Activated CD8-positive, alpha-beta memory T cell treated with anti-CD3 and anti-CD28 coated beads, Interleukin-2, amount 10 ng/mL, durations not matched to agents 7 days and 5 days (primary cell): ENCODE data around the gene RELL1. TPM values are rescaled to one million over a fixed set of nuclear protein-coding genes. Genes with fewer than 3 reads are reported as not detected.

Experiments
- ATAC-seq: fragments of 150-1000 bp; cut with Tn5 transposase; one replicate; pipeline ENCODE4 v1.10.0; 2021; ENCODE audit warnings: moderate library complexity
- CTCF ChIA-PET: fragments of 350-600 bp; sonication (Branson Sonifier 250); formaldehyde crosslinking; loops from one replicate; lab custom pipeline; 2021; ENCODE audit warnings: antibody characterized with exemption; lab: Charles Lee
- DNase-seq: peaks from one replicate; pipeline ENCODE4 v3.0.0-alpha.2; 2020
- H3K27ac Mint-ChIP-seq: one replicate; pipeline ENCODE4 v1.8.0; 2021; ENCODE audit warnings: mild to moderate bottlenecking, mixed read lengths
- H3K27me3 Mint-ChIP-seq: one replicate; pipeline ENCODE4 v1.8.0; 2021; ENCODE audit warnings: mixed read lengths
- H3K36me3 Mint-ChIP-seq: one replicate; pipeline ENCODE4 v1.8.0; 2021; ENCODE audit warnings: mild to moderate bottlenecking, mixed read lengths
- H3K4me1 Mint-ChIP-seq: one replicate; pipeline ENCODE4 v1.8.0; 2021; ENCODE audit warnings: mixed read lengths
- H3K4me3 Mint-ChIP-seq: one replicate; pipeline ENCODE4 v1.8.0; 2021; ENCODE audit warnings: mild to moderate bottlenecking, moderate library complexity, mixed read lengths
- H3K9me3 Mint-ChIP-seq: one replicate; pipeline ENCODE4 v1.8.0; 2022; ENCODE audit warnings: low read depth, mixed read lengths
- total RNA-seq, 2 experiments: library from RNA; stranded (reverse); gene quantifications; one replicate each; pipeline ENCODE4 v1.2.3, GENCODE V29; 2021

RELL1 gene
- total RNA-seq, result 10 to 100 TPM; 35.5 to 42.3 TPM

GRCh38 chr4:37686373-37687193 is at the start of gene RELL1:
Gene RELL1 (minus strand): TSS chr4:37686376. CDS start chr4:37686287, 89 bp downstream.
- CTCF ChIA-PET, result interaction anchor here (1.3 to 2.1 kb wide), 2 partner anchors 11 to 84 kb away, joined by 7 to 8 read pairs; no protein-coding TSS in a partner anchor
- H3K9me3 Mint-ChIP-seq, result no peaks in the 10 kb centered on the region
- peak within 1 kb of the TSS; percentile 89 for H3K4me3 Mint-ChIP-seq
- H3K27ac Mint-ChIP-seq, result peak within 1 kb of the TSS; percentile 96
- H3K27me3 Mint-ChIP-seq, result peaks cover 3% of the 10 kb centered on the region
- peaks cover 30% of the 10 kb centered on the region for H3K36me3 Mint-ChIP-seq
- peak; percentile 100 for DNase-seq
- H3K4me1 Mint-ChIP-seq, result peaks cover 39% of the 10 kb centered on the region
- peak; percentile 86 for ATAC-seq

- H3K36me3 Mint-ChIP-seq, result no peaks in the 10 kb centered on the region
- H3K27ac Mint-ChIP-seq, result no peak overlapping the region
- peaks cover 4% of the 10 kb centered on the region for H3K27me3 Mint-ChIP-seq
- H3K9me3 Mint-ChIP-seq, result no peaks in the 10 kb centered on the region
- no peak overlapping the region for H3K4me3 Mint-ChIP-seq
- ATAC-seq (no peak), DNase-seq (no peak)
- H3K4me1 Mint-ChIP-seq, result no peaks in the 10 kb centered on the region
- CTCF ChIA-PET, result no interaction called here
Observed at GRCh38 chr4:37735578-37735977, 49.4 kb upstream of the RELL1 start.

- CTCF ChIA-PET, result no interaction called here
- Mint-ChIP-seq H3K4me3 (no peak overlapping the region), H3K36me3 (no peaks in the 10 kb centered on the region), H3K27me3 (peaks cover under 1% of the 10 kb centered on the region), H3K27ac (no peak overlapping the region), H3K9me3 (no peaks in the 10 kb centered on the region), H3K4me1 (no peaks in the 10 kb centered on the region)
- ATAC-seq, result no peak
- no peak for DNase-seq
Observed at GRCh38 chr4:37734989-37735388, 48.8 kb upstream of the RELL1 start.

- CTCF ChIA-PET, result interaction anchor here (0.8 kb wide), 1 partner anchor 21 kb away, joined by 3 read pairs; no protein-coding TSS in a partner anchor
- Mint-ChIP-seq H3K36me3 (no peaks in the 10 kb centered on the region), H3K9me3 (no peaks in the 10 kb centered on the region), H3K4me3 (no peak overlapping the region), H3K27me3 (no peaks in the 10 kb centered on the region), H3K27ac (no peak overlapping the region), H3K4me1 (no peaks in the 10 kb centered on the region)
- DNase-seq (no peak), ATAC-seq (no peak)
Observed at GRCh38 chr4:37733240-37733867, 47.2 kb upstream of the RELL1 start.

- Mint-ChIP-seq H3K27me3 (no peaks in the 10 kb centered on the region), H3K36me3 (no peaks in the 10 kb centered on the region), H3K27ac (no peak overlapping the region), H3K4me1 (no peaks in the 10 kb centered on the region), H3K9me3 (no peaks in the 10 kb centered on the region), H3K4me3 (no peak overlapping the region)
- ATAC-seq (no peak), DNase-seq (no peak)
- CTCF ChIA-PET, result interaction anchor here (0.8 kb wide), 1 partner anchor 22 kb away, joined by 3 read pairs; no protein-coding TSS in a partner anchor
Observed at GRCh38 chr4:37732526-37733186, 46.5 kb upstream of the RELL1 start.

- CTCF ChIA-PET, result interaction anchor here (1.2 kb wide), 1 partner anchor 11 kb away, joined by 3 read pairs; no protein-coding TSS in a partner anchor
- no peak for DNase-seq
- H3K9me3 Mint-ChIP-seq, result no peaks in the 10 kb centered on the region
- ATAC-seq, result no peak
- H3K4me3 Mint-ChIP-seq, result no peak overlapping the region
- H3K27me3 Mint-ChIP-seq, result no peaks in the 10 kb centered on the region
- peaks cover 4% of the 10 kb centered on the region for H3K4me1 Mint-ChIP-seq
- H3K36me3 Mint-ChIP-seq, result no peaks in the 10 kb centered on the region
- no peak overlapping the region for H3K27ac Mint-ChIP-seq
Observed at GRCh38 chr4:37729649-37730004, 43.5 kb upstream of the RELL1 start.

- ATAC-seq (no peak), DNase-seq (no peak)
- Mint-ChIP-seq H3K9me3 (no peaks in the 10 kb centered on the region), H3K27ac (no peak overlapping the region), H3K27me3 (no peaks in the 10 kb centered on the region), H3K36me3 (no peaks in the 10 kb centered on the region), H3K4me1 (peaks cover 8% of the 10 kb centered on the region), H3K4me3 (no peak overlapping the region)
- CTCF ChIA-PET, result no interaction called here
Observed at GRCh38 chr4:37728064-37728463, 41.9 kb upstream of the RELL1 start.

- Mint-ChIP-seq H3K9me3 (no peaks in the 10 kb centered on the region), H3K27ac (no peak overlapping the region), H3K36me3 (no peaks in the 10 kb centered on the region), H3K4me3 (no peak overlapping the region), H3K27me3 (no peaks in the 10 kb centered on the region), H3K4me1 (peaks cover 12% of the 10 kb centered on the region)
- CTCF ChIA-PET, result no interaction called here
- DNase-seq (no peak), ATAC-seq (no peak)
Observed at GRCh38 chr4:37727635-37728034, 41.5 kb upstream of the RELL1 start.

GRCh38 chr4:37726666-37727065 is 40.5 kb upstream of the RELL1 start:
- Mint-ChIP-seq H3K4me1 (peaks cover 21% of the 10 kb centered on the region), H3K4me3 (no peak overlapping the region), H3K27ac (no peak overlapping the region), H3K36me3 (no peaks in the 10 kb centered on the region), H3K27me3 (no peaks in the 10 kb centered on the region), H3K9me3 (no peaks in the 10 kb centered on the region)
- no peak for ATAC-seq
- CTCF ChIA-PET, result no interaction called here
- DNase-seq, result no peak

GRCh38 chr4:37725718-37726117 is 39.5 kb upstream of the RELL1 start:
- no peaks in the 10 kb centered on the region for H3K36me3 Mint-ChIP-seq
- peaks cover 21% of the 10 kb centered on the region for H3K4me1 Mint-ChIP-seq
- H3K27ac Mint-ChIP-seq, result no peak overlapping the region
- H3K4me3 Mint-ChIP-seq, result no peak overlapping the region
- no peaks in the 10 kb centered on the region for H3K9me3 Mint-ChIP-seq
- ATAC-seq (no peak), DNase-seq (no peak)
- no peaks in the 10 kb centered on the region for H3K27me3 Mint-ChIP-seq
- CTCF ChIA-PET, result no interaction called here

GRCh38 chr4:37723067-37723466 is 36.9 kb upstream of the RELL1 start:
- CTCF ChIA-PET, result no interaction called here
- no peaks in the 10 kb centered on the region for H3K9me3 Mint-ChIP-seq
- ATAC-seq (no peak), DNase-seq (no peak)
- no peaks in the 10 kb centered on the region for H3K27me3 Mint-ChIP-seq
- H3K36me3 Mint-ChIP-seq, result peaks cover 1% of the 10 kb centered on the region
- no peak overlapping the region for H3K4me3 Mint-ChIP-seq
- no peak overlapping the region for H3K27ac Mint-ChIP-seq
- H3K4me1 Mint-ChIP-seq, result peaks cover 23% of the 10 kb centered on the region

- peak overlapping the region; percentile 34 for H3K27ac Mint-ChIP-seq
- no peaks in the 10 kb centered on the region for H3K9me3 Mint-ChIP-seq
- no peaks in the 10 kb centered on the region for H3K27me3 Mint-ChIP-seq
- peaks cover 25% of the 10 kb centered on the region for H3K4me1 Mint-ChIP-seq
- DNase-seq (peak; percentile 43), ATAC-seq (peak; percentile 75)
- peaks cover 1% of the 10 kb centered on the region for H3K36me3 Mint-ChIP-seq
- no peak overlapping the region for H3K4me3 Mint-ChIP-seq
- CTCF ChIA-PET, result no interaction called here
Observed at GRCh38 chr4:37721995-37722638, 35.9 kb upstream of the RELL1 start.

- no peak for DNase-seq
- CTCF ChIA-PET, result no interaction called here
- no peaks in the 10 kb centered on the region for H3K9me3 Mint-ChIP-seq
- H3K27ac Mint-ChIP-seq, result no peak overlapping the region
- peaks cover 42% of the 10 kb centered on the region for H3K4me1 Mint-ChIP-seq
- H3K36me3 Mint-ChIP-seq, result peaks cover 1% of the 10 kb centered on the region
- H3K27me3 Mint-ChIP-seq, result no peaks in the 10 kb centered on the region
- no peak overlapping the region for H3K4me3 Mint-ChIP-seq
- no peak for ATAC-seq
Observed at GRCh38 chr4:37719021-37719420, 32.8 kb upstream of the RELL1 start.
